ENCODE measurements around the gene NYNRIN.

DNA sequence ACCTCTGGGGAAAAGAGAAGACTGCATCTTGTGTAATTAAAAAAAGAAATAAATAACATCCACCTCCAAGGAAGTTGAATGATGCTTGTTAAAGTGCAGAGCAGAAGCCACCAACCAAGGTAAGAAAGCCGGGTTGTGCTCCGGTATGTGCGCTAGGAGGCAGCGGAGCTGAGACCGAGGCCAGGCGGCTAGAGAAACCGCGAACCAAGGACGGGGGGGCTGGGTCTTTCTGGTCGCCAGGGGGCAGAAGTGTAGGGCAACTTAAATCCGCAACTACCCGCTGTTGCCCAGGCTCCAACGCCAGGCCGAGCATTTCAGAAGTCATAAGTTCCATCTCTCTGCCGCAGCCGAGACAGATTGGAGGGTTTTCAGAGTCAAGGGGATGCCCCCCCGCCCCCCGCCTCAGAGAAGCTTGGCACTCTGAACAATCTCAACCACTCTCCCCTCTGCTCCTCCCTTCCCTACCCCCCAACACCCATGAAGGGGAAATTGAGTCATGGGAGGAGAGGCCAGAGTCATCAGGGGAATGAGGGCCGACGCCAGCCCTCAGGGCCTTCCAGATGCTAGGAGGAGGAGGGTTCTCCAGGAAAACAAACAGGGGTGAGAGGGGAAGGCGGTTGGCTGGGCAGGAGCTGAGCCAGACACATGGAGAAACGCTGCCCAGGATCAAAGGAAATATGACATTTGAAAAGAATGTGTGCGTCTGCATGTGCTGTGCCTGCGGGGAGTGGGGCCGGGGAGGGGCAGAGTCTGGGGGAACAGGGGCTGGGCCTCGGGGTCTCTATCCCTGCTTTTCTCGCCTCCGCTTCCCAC lies 33.0 kb upstream of the NYNRIN start:
- TF ChIP-seq POLR2AphosphoS5 (IDR thresholded peaks at IDR 0.05; ENCODE audit: low read depth, low read length) (no peak), POLR2A (IDR thresholded peaks at IDR 0.05; ENCODE audit: low read depth, low read length) (no peak), TAF1 (IDR thresholded peaks at IDR 0.05; ENCODE audit: borderline replicate concordance, low read depth, low read length) (no peak)
